HG02885 (cell line): ENCODE measurements around the gene TRIML2.

Experiments used
- ATAC-seq: cut with Tn5 transposase; IDR thresholded peaks from one replicate; pipeline ENCODE4 v1.9.1; 2021; ENCODE audit warnings: mild to moderate bottlenecking; ENCODE audit not compliant: unreplicated experiment, poor library complexity

TRIML2 gene

DNA sequence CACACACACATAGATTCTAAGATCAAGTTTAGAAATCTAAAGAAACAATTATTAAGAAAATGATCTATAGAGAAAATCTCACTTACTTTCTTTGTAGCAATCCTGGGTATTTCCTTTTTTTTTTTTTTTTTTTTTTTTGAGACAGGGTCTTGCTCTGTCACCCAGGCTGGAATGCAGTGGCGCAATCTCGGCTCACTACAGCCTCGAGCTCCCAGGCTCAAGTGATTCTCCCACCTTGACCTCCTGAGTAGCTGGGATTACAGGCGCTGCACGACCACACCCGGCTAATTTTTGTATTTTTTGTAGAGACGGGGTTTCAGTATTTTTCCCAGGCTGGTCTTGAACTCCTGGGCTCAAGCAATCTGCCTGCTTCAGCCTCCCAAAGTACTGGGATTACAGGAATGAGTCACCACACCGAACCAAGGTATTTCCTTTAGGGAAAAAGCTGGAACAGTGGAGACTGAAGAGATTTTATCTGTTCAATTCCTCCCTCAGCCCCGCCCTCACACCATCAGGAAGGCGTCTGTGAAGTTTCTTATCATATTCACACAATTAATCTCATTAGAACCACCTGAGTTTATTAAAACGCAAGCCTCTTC lies at the start of gene TRIML2:
Gene TRIML2 (minus strand): TSS at position 447 of the 599 bp plus-strand sequence. CDS start 4,235 bp downstream, outside the sequence.
- no peak for ATAC-seq

GRCh38 chr4:188158336-188158735 lies 48.9 kb upstream of the TRIML2 start:
- ATAC-seq, result no peak

DNA sequence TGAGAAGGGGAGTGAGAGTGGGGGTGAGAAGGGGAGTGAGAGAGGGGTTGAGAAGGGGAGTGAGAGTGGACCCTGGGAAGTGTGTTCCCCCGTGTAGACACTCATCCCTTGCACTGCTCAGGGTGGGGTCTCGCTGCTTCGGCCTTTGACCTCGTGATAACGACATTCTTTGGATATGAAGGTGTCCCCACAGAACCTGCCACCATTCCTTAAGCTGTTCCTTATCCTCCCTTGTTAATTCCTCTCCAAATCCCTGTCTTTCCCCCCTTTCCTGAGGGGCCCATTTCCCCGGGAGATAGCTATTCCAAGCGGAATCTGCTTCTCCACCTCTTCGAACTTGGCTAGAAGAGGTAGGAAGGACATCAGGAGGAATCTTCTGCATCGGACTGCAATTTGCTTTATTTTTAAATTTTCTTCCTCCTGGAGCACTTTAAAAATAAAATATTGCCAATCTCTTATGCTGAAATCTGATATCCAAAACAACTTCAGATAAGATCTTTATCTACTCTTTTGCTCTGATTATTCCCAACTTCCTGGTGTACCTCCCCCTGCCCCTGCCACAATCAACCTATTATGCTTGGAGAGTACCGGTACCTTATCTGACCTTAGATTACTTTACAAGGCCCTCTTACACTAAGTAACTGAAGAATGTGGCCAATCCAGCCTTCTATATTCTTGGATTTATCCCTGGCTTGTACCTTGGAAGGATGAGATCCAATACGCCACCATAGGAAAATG lies 45.4 kb upstream of the TRIML2 start:
- no peak for ATAC-seq

GRCh38 chr4:188147776-188148175 lies 38.4 kb upstream of the TRIML2 start:
- ATAC-seq, result no peak

- ATAC-seq, result no peak
These were observed 37.8 kb upstream of the TRIML2 start for GRCh38 chr4:188147176-188147575.

DNA sequence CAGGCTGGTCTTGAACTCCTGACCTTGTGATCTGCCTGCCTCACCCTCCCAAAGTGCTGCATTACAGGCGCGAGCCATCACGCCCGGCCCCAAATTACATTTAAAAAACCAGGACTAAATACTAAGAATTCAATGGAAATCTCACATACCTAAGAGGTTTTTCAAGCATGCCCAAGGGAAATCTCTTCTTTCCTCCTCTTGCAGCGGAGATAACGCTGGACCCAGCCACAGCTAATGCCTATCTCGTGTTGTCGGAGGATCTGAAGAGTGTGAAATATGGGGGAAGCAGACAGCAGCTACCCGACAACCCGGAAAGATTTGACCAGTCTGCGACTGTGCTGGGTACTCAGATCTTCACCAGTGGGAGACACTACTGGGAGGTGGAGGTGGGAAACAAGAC lies 37.2 kb upstream of the TRIML2 start:
- ATAC-seq, result no peak

DNA sequence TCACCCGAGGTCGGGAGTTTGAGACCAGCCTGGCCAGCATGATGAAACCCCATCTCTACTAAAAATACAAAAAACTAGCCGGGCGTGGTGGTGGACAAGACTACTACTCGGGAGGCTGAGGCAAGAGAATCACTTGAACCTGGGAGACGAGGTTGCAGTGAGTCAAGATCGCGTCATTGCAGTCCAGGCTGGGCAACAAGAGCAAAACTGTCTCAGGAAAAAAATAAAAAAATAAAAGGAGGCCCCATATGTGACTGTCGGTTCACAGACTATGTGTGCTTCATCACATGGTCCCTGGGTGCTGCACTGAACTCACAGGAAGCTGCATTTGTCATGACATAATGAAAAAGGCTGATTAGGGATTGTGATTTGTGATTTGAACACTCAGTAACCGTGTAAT lies 36.2 kb upstream of the TRIML2 start:
- no peak for ATAC-seq

DNA sequence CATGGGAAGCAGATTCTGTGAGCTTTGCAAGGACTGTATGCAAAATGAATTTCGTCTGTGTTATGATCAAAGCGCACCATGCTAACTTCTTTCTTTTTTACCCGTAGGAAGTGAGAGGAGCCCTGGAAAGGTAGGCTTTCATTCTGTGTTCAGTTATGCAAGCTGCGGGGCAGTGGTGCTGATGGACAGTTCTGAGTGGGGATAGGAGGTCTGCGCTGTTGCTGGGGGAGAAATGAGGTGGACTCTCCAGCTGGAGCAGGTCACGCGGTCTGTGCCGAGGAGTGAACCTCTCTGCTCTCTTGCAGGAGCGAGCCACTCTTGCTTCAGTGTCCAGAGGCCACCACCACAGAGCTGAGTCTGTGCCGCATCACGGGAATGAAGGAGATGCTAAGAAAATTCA lies 34.3 kb upstream of the TRIML2 start:
- no peak for ATAC-seq

- ATAC-seq, result no peak
These were observed 30.3 kb upstream of the TRIML2 start for GRCh38 chr4:188139671-188140070.

- no peak for ATAC-seq
These were observed 29.7 kb upstream of the TRIML2 start, which contains the start of gene TRIML1 for GRCh38 chr4:188139141-188139540. TSS of gene TRIML1 (plus strand) at chr4:188139441. CDS start at chr4:188139559, 118 bp downstream.

DNA sequence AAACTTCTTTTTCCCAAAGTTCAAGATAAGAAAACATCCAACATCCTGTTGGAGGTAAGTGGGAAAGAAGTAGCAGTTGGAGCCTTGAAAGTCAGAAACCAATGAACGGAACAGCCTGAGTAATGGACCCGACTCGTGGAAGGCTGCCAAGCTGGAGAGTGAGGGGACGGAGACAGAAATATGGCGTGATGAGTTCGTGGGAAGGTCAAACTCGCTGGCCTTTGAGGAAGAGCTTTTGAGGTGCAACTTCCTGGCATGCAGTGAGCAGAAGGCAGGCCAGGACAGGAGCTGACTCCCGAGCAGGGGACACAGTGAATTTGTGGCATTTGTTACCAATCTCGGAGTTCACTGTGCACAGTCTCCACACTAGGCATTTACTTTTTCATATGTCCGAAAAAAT lies 28.8 kb upstream of the TRIML2 start:
- ATAC-seq, result no peak

GRCh38 chr4:188132232-188132631 lies 22.8 kb upstream of the TRIML2 start:
- ATAC-seq, result no peak

DNA sequence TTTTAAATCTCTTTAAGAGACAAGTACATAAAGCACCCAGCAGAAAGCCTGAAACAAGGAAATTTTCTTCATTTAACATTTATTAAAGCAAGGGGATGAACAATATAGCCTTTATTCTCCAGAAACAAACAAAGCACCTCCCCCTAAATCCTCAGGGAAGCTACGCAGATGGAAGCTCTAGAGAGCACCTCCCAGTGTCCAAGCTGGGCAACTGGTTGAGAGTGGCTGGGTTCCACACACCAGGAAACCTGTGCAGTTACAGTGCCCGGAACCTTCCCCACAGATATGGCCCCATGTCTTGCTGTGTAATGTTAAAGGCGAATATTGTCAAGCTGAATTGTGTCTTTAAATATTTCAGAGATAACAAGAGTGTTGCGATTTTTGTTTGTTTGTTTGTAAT lies 21.0 kb upstream of the TRIML2 start:
- no peak for ATAC-seq

DNA sequence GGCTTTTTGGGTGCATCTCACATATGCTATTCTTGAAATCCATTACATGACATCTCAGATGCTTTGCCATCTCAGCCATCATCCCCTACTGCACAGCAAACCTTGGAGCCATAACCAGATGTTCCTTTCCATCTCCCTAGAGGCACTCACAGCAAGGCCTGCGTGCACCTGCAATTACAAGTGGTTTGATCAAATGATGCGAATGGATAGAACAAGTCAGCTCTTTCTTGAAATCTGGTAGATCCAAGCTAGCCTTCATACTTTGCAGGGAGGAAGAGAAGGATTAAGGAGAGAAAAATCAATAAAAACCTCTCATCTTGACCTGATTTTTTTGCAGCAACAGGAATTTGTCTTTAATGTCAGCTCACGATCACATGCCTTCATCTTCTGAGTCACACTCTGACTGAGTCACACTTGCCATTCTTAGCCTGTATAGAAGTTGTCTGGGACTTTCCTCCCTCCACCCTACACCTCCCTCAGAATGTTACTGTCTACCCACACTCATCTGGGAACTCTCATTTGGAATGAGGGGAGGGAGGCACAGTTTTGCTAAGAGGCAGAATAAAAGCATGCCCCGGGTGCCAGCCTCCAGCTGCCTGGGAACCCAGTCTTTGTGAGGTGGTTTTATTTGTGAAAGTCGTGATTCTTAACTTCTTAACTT lies 17.9 kb upstream of the TRIML2 start:
- ATAC-seq, result no peak

DNA sequence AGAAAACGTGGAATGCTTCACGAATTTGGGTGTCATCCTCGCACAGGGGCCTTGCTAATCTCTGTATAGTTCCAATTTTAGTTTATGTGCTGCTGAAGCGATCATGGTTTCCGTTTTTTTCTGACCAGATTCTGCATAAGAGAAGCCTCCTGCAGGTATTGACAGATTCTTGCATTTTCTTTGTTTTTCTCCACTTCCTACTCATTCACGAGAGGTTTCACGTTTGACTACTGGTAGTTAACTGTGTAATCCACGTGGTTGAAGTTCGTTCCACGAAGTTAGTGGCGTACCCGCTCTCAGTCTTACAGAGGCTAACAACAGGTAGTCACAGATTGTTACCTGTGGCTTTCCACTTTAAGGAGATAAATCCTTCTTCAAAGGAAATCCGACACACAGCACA lies 12.1 kb upstream of the TRIML2 start:
- no peak for ATAC-seq

DNA sequence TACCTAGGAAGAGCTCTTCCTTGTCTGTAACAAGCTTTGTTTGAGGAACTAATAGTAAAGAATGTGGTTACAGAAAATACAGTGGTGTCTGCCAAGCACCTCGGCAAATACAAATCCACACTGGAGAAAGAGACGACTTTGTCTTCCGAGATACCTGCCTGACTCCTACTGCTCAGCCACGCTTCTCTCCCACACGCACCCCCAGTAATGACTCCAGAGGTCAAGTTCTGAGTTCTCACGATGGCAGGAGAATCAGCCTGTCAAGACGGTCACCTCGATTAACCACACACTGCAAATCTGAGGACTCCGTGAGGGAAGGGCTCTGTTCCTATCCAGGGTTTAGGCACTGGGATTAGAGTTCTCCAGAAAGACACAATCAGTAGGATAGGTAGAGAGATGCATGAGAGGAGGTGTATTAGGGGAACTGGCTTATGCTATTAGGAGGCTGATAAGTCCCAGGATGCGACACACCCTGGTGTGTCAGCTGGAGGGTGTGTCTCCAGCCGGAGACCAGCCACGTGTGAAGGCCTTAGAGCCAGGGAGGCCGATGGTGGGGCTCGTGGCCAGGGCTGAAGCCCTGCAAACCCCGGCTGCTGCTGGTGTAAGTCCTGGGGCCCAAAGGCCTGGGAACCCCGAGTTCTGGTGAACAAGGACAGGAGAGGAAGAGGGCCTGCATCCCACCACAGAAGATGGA lies 8.4 kb upstream of the TRIML2 start:
- no peak for ATAC-seq

DNA sequence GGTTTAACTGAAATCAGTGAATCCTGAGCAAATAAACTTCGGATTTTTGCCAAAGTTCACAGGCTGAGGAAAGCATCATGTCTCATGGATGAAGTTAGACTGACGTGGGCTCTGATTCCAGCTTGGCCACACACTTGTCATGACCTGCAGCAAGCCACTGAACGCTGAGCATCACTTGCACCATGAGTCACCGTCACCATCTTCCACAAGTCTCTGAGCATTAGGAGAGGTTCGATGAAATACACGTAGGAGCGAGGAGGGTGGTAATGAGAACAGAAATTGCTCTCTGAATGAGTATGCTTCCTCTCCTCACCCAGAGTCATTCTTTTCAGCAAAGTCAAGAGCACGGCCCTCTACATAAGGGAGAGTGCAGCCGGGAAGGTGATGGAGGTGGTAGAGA lies 3.8 kb upstream of the TRIML2 start:
- ATAC-seq, result no peak

GRCh38 chr4:188111955-188112354 lies 2.6 kb upstream of the TRIML2 start:
- no peak for ATAC-seq

DNA sequence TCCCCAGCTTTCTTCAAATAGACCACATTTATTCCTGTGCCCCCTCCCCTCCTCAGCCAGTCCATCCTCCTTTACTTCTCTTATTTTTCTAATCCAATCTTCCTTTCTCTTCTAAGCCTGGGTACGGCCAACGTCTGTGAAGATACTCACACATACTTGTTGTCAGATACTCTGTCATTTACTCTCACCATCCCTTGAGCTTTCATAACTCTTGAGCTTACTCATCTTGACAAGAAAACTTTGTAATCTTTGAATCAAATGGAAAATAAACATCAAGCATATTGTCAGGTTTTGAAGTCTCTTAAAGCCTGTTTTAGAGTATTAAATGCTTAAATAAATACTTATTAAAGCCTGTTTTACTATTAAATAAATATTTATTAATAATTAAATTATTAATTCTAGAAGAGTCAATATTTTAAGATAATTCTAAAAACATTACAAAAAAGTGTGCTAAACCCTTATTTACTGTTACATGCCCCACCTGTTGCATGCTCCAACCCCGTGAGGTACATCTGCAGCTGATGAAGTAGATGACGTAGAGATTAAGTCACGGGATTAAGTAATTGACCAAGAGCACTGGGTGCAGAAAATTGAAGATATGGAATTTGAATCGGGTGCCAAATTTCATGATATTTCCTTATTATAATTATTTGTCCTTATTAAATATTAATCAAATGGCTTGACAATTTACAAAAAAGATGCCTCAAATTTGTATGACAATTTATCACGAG lies 1.5 kb upstream of the TRIML2 start:
- no peak for ATAC-seq

DNA sequence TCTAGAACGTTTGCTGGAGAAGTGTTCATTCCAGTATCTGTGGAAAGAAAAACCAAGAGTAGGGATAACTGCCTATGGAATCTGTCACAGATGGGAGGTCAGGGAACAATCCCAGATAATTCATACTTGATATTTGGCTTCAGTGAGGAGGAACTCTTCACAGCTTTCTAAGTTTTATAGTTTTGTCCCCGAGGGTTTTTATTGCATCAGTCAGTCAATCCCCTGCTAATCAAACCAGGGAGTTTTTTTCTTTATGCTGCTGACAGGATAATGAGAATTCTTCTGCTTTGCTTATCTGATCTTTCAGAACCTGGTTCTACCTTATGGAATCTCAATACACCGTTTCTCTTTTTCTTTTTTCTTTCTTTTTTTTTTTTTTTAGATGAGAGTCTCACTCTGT lies 633 bp upstream of the TRIML2 start:
- no peak for ATAC-seq
